Vein endothelial cell (primary cell): ENCODE data around the gene HECTD2. TPM values are rescaled to one million over a fixed set of nuclear protein-coding genes. Genes with fewer than 3 reads are reported as not detected.

ENCODE experiments used
- small RNA-seq: library from RNA; depleted of rRNA; stranded (forward); fragments of <200 nt; gene quantifications from one replicate; pipeline ENCODE3, GENCODE V24; 2012
- total RNA-seq: library from RNA; depleted of rRNA; stranded (reverse); fragments of >200 nt; gene quantifications from 2 replicates; pipeline ENCODE4 v1.2.3, GENCODE V29; 2012

Gene HECTD2
- 6.9 and 8.4 TPM in 2 replicates for total RNA-seq

GRCh38 chr10:91409869-91410637 lies at the start of gene HECTD2:
Gene HECTD2, plus strand, starts transcription at chr10:91410344. Its CDS starts 95 bp downstream, at chr10:91410439.

Small RNA genes within 50 kb of the gene (small RNA-seq; reads per million reads assigned to genes)
- not detected for gene AL161798.1
- not detected for gene RPS27P1

Other genes starting within 250 kb of the HECTD2 start
- gene PCGF5, start 189.7 kb upstream of the HECTD2 start, total RNA-seq = 37.4 and 37.6 TPM in 2 replicates
- gene PPP1R3C, start 222.7 kb downstream of the HECTD2 start, total RNA-seq = 0.65 and 0.86 TPM in 2 replicates